A673 (cell line): ENCODE results near the gene ZIM2.

Experiments used
- EZH2 ChIP-seq: fragments of 200-600 bp; sonication (generic); IDR thresholded peaks from 2 replicates; pipeline ENCODE4 v1.6.1; 2017; ENCODE audit warnings: borderline replicate concordance, low read depth, mild to moderate bottlenecking, mixed read lengths, antibody characterized with exemption, low read length; ENCODE audit not compliant: poor library complexity, severe bottlenecking
- TF ChIP-seq, protein P1 (sequence below): fragments of 300-800, 200-600 bp; sonication (generic); conservative IDR thresholded peaks from 2 replicates; pipeline ENCODE4 v1.5.1; 2017; ENCODE audit warnings: low read depth, mild to moderate bottlenecking, antibody characterized with exemption, low read length, moderate library complexity, mixed read lengths

DNA sequence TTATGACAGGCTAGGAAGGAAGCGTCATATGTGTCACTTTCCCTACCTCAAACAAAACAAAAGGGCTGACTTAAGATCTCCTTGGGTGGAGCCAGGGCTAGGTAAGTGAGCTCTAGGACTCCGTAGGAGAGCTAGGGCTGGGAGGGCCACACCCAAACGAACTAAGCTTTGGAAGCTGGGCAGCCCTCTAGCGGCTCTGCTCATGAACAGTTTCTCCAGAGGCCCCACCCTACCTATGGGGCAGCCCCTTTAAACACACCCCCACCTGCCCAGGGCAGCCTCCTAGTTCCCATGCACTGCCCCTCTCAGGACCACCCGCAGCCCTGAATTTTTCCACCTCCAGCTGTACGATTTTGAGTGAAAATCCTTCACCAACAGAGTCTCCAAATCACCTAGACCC is 3.5 kb downstream of the ZIM2 start:
- TF ChIP-seq, protein P1, sequence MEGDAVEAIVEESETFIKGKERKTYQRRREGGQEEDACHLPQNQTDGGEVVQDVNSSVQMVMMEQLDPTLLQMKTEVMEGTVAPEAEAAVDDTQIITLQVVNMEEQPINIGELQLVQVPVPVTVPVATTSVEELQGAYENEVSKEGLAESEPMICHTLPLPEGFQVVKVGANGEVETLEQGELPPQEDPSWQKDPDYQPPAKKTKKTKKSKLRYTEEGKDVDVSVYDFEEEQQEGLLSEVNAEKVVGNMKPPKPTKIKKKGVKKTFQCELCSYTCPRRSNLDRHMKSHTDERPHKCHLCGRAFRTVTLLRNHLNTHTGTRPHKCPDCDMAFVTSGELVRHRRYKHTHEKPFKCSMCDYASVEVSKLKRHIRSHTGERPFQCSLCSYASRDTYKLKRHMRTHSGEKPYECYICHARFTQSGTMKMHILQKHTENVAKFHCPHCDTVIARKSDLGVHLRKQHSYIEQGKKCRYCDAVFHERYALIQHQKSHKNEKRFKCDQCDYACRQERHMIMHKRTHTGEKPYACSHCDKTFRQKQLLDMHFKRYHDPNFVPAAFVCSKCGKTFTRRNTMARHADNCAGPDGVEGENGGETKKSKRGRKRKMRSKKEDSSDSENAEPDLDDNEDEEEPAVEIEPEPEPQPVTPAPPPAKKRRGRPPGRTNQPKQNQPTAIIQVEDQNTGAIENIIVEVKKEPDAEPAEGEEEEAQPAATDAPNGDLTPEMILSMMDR: no peak
- no peak for TF ChIP-seq EZH2
